GM23248 (cell line): ENCODE measurements around the gene SFMBT1.

Source experiments
- EZH2 ChIP-seq: fragments of 200-600 bp; sonication (generic); IDR thresholded peaks from 2 replicates; pipeline ENCODE4 v1.6.1; 2018; ENCODE audit warnings: antibody characterized with exemption, mild to moderate bottlenecking; ENCODE audit not compliant: insufficient read depth, poor library complexity, severe bottlenecking
- EZH2phosphoT487 ChIP-seq: fragments of 200-600 bp; sonication (generic); IDR thresholded peaks from 2 replicates; pipeline ENCODE4 v1.6.1; 2018; ENCODE audit warnings: antibody characterized with exemption, moderate library complexity, mild to moderate bottlenecking, low read depth; ENCODE audit not compliant: insufficient read depth

DNA sequence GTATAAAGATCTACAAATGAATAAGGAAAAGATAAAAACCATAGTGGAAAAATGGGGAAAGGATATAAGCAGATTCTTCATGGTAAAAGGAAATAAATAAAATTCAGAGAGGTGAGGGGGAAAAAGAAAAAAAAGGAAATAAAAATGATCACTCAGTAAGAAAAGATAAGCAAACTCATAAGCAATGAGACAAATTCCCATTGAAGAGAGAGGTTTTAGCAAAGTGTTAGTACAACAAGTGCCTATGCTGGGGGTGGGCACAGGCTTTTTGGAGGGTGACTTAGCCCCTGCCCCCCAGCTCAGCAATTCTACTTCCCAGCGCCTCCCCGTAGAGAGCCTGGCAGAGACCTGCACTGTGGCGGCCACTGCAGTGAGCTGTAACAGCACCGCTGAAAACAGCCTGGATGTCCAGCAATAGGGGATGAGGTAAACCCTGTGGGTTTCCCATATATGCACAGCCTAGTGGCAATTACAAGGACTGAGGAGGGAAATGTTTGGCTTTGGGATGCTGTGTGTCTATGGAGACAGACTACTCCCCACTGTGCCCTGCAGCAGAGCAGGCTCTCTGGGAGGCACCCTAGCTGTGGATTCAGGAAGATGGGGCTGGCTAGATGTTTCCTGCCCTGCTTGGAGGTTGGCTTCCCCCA lies 23.7 kb upstream of the SFMBT1 start:
- TF ChIP-seq EZH2 (no peak), EZH2phosphoT487 (no peak)
